ENCODE data around the gene KLHL11. TPM values are rescaled to one million over a fixed set of nuclear protein-coding genes. Genes with fewer than 3 reads are reported as not detected.
"Not testable (repeated sequence)": the region's sequence is repeated elsewhere in the genome, so short reads cannot be mapped to it uniquely, and the experiment has no call there.

Gene KLHL11
- total and polyA plus RNA-seq, 4 donors, result 0.68 to 12.6 (median 7.1) TPM

DNA sequence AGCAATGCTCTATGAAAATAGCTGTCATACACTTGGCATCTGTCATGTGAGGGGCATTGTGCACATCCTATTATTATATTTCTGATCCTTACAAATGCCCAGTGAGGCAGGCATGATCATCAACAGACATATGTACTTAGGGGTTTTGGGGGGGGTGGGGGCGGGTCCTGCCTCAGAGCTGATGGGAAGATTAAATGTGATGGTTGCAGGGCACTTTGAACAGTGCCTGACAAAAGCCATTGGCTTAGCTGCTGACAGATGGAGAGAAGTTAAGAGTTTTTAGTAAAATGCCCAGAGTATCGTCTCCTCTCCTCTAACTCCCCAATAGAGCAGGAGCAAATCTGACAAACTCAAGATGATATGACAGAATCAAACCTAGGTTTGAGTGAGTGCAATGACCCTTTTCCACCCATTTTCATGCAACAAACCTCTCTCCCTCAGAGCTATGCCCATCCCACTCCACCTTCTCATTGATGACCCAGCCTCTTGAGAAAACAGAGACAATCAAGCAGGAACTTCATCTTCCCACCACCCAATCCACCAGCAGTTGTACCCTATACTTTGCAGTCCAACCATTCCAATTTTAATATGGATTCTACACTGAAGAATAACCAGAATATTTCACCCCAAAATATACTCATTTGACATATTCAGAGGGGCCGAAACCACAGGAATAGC lies 4.8 kb downstream of the KLHL11 start:
- H3K27me3 ChIP-seq (ENCODE audit: control insufficient read depth in 4 of 4, insufficient read depth in 4 of 4, low read length in 3 of 4), result no peaks in the 10 kb centered on the region
- H3K4me1 ChIP-seq (ENCODE audit: control insufficient read depth in 4 of 4, insufficient read depth in 4 of 4, low read length in 3 of 4), result peaks cover 7 to 23% (median 15%) of the 10 kb centered on the region in 4 donors
- no peak overlapping the region for H3K4me3 ChIP-seq (ENCODE audit: low read depth in 1 of 3, low read length in 3 of 3)
- H3K27ac ChIP-seq (ENCODE audit: low read depth in 1 of 2, low read length in 2 of 2), result no peak overlapping the region
- H3K36me3 ChIP-seq (ENCODE audit: control insufficient read depth in 4 of 4, insufficient read depth in 3 of 4, low read depth in 1 of 4, low read length in 3 of 4), result no peaks in the 10 kb centered on the region
- no peak overlapping the region for H3K9ac ChIP-seq (ENCODE audit: low read depth in 1 of 2, low read length in 2 of 2)
- H3K9me3 ChIP-seq (ENCODE audit: control insufficient read depth in 4 of 4, low read length in 3 of 4), result no peaks in the 10 kb centered on the region
- DNase-seq (ENCODE audit: low spot score), result no peak
- WGBS, result 87% methylated on average over 3 of the region's 3 CpGs
- TF ChIP-seq TAF1 (conservative IDR thresholded peaks at IDR 0.05), result no peak

DNA sequence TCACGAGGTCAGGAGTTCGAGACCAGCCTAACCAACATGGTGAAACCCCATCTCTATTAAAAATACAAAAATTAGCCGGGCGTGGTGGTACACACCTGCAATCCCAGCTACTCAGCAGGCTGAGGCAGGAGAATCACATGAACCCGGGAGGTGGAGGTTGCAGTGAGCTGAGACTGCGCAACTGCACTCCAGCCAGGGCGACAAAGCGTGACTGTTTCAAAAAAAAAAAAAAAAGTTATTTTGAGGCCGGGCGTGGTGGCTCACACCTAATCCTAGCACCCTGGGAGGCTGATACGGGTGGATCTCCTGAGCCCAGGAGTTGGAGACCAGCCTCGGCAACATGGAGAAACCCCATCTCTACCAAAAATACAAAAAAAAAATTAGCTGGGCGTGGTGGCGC lies 13.8 kb downstream of the KLHL11 start:
- H3K4me1 ChIP-seq (ENCODE audit: control insufficient read depth in 4 of 4, insufficient read depth in 4 of 4, low read length in 3 of 4); H3K9ac ChIP-seq (ENCODE audit: low read depth in 1 of 2, low read length in 2 of 2); H3K27ac ChIP-seq (ENCODE audit: low read depth in 1 of 2, low read length in 2 of 2); DNase-seq (ENCODE audit: low spot score); H3K27me3 ChIP-seq (ENCODE audit: control insufficient read depth in 4 of 4, insufficient read depth in 4 of 4, low read length in 3 of 4); H3K4me3 ChIP-seq (ENCODE audit: low read depth in 1 of 3, low read length in 3 of 3); H3K9me3 ChIP-seq (ENCODE audit: control insufficient read depth in 4 of 4, low read length in 3 of 4): not testable (repeated sequence)
- 96% methylated on average over 14 of the region's 14 CpGs for WGBS
- peaks cover 6 to 17% (median 13%) of the 10 kb centered on the region in 4 donors for H3K36me3 ChIP-seq (ENCODE audit: control insufficient read depth in 4 of 4, insufficient read depth in 3 of 4, low read depth in 1 of 4, low read length in 3 of 4)

DNA sequence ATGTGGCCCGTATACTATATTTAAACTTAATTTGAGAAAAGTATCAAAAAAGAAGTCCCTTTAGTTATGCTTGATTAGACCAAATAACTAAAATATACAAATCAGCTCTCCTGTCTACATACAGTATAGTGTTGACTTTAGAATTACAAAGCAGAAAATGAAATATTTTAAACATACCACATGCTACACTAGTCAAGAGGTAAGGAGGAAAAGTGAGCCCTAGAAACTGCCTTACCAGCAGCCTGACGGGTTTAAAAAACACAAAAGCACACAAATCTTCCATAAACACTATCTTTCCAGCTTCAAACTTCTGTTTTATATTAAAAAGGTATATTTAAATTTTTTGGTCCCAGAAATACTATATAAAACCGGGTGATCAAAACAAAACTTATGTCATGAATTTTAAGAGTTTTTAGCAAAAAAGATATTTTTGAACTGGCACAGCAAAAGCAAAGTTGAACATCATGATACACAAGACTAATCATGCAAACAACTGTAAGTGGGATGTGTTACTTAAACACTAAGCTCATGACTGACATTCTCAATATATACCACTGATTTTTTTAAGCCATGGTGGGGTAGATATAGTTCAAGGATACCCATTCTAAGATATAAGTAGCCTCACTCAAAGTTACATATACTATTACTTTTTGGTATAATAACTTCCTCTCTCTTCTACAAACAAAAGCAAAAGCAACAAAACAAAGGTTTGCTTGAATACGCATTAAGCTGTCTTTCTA lies 15.8 kb downstream of the KLHL11 start:
- Histone ChIP-seq H3K9me3 (ENCODE audit: control insufficient read depth in 4 of 4, low read length in 3 of 4) (no peaks in the 10 kb centered on the region), H3K4me3 (ENCODE audit: low read depth in 1 of 3, low read length in 3 of 3) (no peak overlapping the region), H3K36me3 (ENCODE audit: control insufficient read depth in 4 of 4, insufficient read depth in 3 of 4, low read depth in 1 of 4, low read length in 3 of 4) (peaks cover 6 to 13% (median 10%) of the 10 kb centered on the region in 4 donors), H3K27ac (ENCODE audit: low read depth in 1 of 2, low read length in 2 of 2) (no peak overlapping the region), H3K4me1 (ENCODE audit: control insufficient read depth in 4 of 4, insufficient read depth in 4 of 4, low read length in 3 of 4) (peaks cover 0 to 1% (median 0%) of the 10 kb centered on the region in 4 donors), H3K27me3 (ENCODE audit: control insufficient read depth in 4 of 4, insufficient read depth in 4 of 4, low read length in 3 of 4) (no peaks in the 10 kb centered on the region), H3K9ac (ENCODE audit: low read depth in 1 of 2, low read length in 2 of 2) (no peak overlapping the region)
- TF ChIP-seq YY1 (IDR thresholded peaks at IDR 0.05) (no peak), GABPA (IDR thresholded peaks at IDR 0.05 in 1 of 2, conservative IDR thresholded peaks at IDR 0.05 in 1 of 2) (no peak), RXRA (IDR thresholded peaks at IDR 0.05) (no peak), SP1 (IDR thresholded peaks at IDR 0.05) (no peak), HNF4A (conservative IDR thresholded peaks at IDR 0.05) (no peak), FOXA2 (IDR thresholded peaks at IDR 0.05) (no peak), FOXA1 (IDR thresholded peaks at IDR 0.05) (no peak)
- TF ChIP-seq, protein P1, sequence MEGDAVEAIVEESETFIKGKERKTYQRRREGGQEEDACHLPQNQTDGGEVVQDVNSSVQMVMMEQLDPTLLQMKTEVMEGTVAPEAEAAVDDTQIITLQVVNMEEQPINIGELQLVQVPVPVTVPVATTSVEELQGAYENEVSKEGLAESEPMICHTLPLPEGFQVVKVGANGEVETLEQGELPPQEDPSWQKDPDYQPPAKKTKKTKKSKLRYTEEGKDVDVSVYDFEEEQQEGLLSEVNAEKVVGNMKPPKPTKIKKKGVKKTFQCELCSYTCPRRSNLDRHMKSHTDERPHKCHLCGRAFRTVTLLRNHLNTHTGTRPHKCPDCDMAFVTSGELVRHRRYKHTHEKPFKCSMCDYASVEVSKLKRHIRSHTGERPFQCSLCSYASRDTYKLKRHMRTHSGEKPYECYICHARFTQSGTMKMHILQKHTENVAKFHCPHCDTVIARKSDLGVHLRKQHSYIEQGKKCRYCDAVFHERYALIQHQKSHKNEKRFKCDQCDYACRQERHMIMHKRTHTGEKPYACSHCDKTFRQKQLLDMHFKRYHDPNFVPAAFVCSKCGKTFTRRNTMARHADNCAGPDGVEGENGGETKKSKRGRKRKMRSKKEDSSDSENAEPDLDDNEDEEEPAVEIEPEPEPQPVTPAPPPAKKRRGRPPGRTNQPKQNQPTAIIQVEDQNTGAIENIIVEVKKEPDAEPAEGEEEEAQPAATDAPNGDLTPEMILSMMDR (IDR thresholded peaks at IDR 0.05; ENCODE audit: low read depth, low read length, missing input control), result no peak
- DNase-seq (ENCODE audit: low spot score), result no peak
- WGBS, result 85% methylated on average over 4 of the region's 4 CpGs

DNA sequence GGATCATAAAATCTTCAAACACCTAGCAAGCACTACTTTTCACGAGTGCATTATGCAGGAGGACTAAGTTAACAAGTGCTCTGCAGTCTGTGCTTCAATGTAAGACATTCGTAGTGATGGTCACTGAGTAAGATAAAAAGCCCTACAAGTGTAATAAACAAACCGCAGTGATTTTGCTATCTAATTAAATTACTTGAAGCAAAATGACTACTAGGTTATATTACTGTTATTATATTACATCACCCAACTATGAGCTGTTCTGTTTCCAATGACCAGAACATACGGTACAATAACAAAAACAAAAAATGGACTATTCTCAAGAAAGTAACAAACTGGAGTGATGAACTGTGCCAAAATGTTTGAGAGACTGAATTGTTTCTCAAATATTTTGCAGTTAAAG lies 16.4 kb downstream of the KLHL11 start:
- Histone ChIP-seq H3K9ac (ENCODE audit: low read depth in 1 of 2, low read length in 2 of 2) (no peak overlapping the region), H3K4me3 (ENCODE audit: low read depth in 1 of 3, low read length in 3 of 3) (no peak overlapping the region), H3K27me3 (ENCODE audit: control insufficient read depth in 4 of 4, insufficient read depth in 4 of 4, low read length in 3 of 4) (no peaks in the 10 kb centered on the region), H3K36me3 (ENCODE audit: control insufficient read depth in 4 of 4, insufficient read depth in 3 of 4, low read depth in 1 of 4, low read length in 3 of 4) (peaks cover 3 to 9% (median 6%) of the 10 kb centered on the region in 4 donors), H3K9me3 (ENCODE audit: control insufficient read depth in 4 of 4, low read length in 3 of 4) (no peaks in the 10 kb centered on the region), H3K4me1 (ENCODE audit: control insufficient read depth in 4 of 4, insufficient read depth in 4 of 4, low read length in 3 of 4) (peaks cover 0 to 1% (median 0%) of the 10 kb centered on the region in 4 donors), H3K27ac (ENCODE audit: low read depth in 1 of 2, low read length in 2 of 2) (no peak overlapping the region)
- 86% methylated on average over 4 of the region's 4 CpGs for WGBS
- no peak for DNase-seq (ENCODE audit: low spot score)
- TF ChIP-seq JUND (IDR thresholded peaks at IDR 0.05), result no peak

All from liver (tissue), 9 donors.